Glutamatergic neuron (in vitro differentiated cells): ENCODE measurements around the gene UCP2. TPM values are rescaled to one million over a fixed set of nuclear protein-coding genes. Genes with fewer than 3 reads are reported as not detected.

ENCODE experiments used
- DNase-seq: peaks from one replicate; pipeline ENCODE4 v3.0.0; 2022
- H3K27ac Mint-ChIP-seq: one replicate; pipeline ENCODE4 v1.8.0; 2020; ENCODE audit warnings: mild to moderate bottlenecking, mixed read lengths, inconsistent platforms; ENCODE audit not compliant: unreplicated experiment
- H3K27me3 Mint-ChIP-seq: one replicate; pipeline ENCODE4 v1.8.0; 2020; ENCODE audit warnings: mild to moderate bottlenecking, moderate library complexity, mixed read lengths, inconsistent platforms; ENCODE audit not compliant: unreplicated experiment
- H3K36me3 Mint-ChIP-seq: one replicate; pipeline ENCODE4 v1.8.0; 2020; ENCODE audit warnings: mild to moderate bottlenecking, mixed read lengths, inconsistent platforms; ENCODE audit not compliant: unreplicated experiment
- H3K4me1 Mint-ChIP-seq: one replicate; pipeline ENCODE4 v1.8.0; 2020; ENCODE audit warnings: mild to moderate bottlenecking, low read depth, mixed read lengths, inconsistent platforms; ENCODE audit not compliant: unreplicated experiment
- H3K4me3 Mint-ChIP-seq: one replicate; pipeline ENCODE4 v1.8.0; 2020; ENCODE audit warnings: mild to moderate bottlenecking, mixed read lengths, inconsistent platforms; ENCODE audit not compliant: unreplicated experiment
- H3K9me3 Mint-ChIP-seq: one replicate; pipeline ENCODE4 v1.8.0; 2020; ENCODE audit warnings: mild to moderate bottlenecking, moderate library complexity, mixed read lengths, inconsistent platforms; ENCODE audit not compliant: unreplicated experiment
- total RNA-seq: library from RNA; stranded (reverse); fragmentation: NEBNext Ultra II Directional; extraction: Animal tissue kit (Norgen Biotek cat#: 25700); gene quantifications from one replicate; pipeline ENCODE4 v1.2.1, GENCODE V29; 2021; ENCODE audit not compliant: unreplicated experiment
- TF ChIP-seq, protein P1 (sequence below): fragments of 200-600 bp; sonication (generic); IDR thresholded peaks from one replicate; pipeline ENCODE4 v1.5.0; 2021; ENCODE audit not compliant: partially characterized antibody, unreplicated experiment

Gene UCP2
- total RNA-seq, 1 donor from 2014 or later, result 91.1 TPM

DNA sequence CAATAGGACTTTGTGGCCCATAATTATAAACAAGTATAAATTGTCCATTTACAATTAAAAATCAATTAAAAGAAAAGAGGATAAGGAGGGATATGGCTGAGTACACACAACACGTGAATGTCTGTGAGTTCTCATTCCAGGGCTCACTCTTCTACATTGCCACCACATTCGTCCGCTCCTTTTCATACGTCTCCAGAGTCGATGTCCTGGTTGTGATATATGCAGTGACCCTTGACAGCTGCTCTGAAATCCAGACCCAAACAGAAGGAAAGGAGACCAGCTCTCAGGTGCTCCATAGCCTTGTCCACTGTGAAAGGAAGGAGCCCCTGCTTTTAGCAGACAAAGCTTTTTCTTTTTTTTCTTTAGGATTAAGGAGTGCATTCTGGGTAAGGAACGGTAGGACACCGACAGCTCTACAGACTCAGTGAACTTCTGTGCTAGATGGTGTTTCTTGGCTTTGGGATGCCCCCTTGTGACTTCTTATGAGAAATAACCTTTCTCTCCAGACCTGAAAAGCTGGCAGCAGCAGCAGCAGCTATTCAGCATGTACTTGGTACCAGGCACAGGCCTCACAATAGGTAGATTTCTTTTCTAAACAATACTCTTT, 51.5 kb downstream of the UCP2 start:
- Mint-ChIP-seq H3K9me3 (peaks cover 1% of the 10 kb centered on the region), H3K27me3 (no peaks in the 10 kb centered on the region), H3K27ac (peak overlapping the region; percentile 70), H3K4me1 (peaks cover 2% of the 10 kb centered on the region), H3K4me3 (no peak overlapping the region), H3K36me3 (no peaks in the 10 kb centered on the region)
- TF ChIP-seq, protein P1, sequence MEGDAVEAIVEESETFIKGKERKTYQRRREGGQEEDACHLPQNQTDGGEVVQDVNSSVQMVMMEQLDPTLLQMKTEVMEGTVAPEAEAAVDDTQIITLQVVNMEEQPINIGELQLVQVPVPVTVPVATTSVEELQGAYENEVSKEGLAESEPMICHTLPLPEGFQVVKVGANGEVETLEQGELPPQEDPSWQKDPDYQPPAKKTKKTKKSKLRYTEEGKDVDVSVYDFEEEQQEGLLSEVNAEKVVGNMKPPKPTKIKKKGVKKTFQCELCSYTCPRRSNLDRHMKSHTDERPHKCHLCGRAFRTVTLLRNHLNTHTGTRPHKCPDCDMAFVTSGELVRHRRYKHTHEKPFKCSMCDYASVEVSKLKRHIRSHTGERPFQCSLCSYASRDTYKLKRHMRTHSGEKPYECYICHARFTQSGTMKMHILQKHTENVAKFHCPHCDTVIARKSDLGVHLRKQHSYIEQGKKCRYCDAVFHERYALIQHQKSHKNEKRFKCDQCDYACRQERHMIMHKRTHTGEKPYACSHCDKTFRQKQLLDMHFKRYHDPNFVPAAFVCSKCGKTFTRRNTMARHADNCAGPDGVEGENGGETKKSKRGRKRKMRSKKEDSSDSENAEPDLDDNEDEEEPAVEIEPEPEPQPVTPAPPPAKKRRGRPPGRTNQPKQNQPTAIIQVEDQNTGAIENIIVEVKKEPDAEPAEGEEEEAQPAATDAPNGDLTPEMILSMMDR, result peak; percentile 38
- DNase-seq, result no peak

DNA sequence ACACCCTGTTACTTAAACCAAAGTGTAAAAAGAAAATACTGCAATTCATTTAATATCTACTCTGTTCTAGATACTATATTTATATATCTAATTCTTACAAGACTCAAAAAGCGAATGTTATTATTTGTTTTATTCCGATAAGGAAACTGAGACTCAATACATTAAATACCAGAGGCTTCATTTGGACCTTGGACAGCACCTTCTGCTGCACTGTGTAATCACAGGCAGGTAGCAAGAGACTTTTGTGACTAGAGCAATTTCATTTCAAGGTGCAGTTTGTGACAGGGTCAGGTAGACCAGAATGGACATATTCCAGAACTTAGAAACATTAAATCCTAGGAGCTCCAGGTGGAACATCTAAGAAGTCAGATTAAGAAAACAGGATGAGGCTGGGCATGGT, 53.3 kb downstream of the UCP2 start:
- TF ChIP-seq, protein P1, result no peak
- no peaks in the 10 kb centered on the region for H3K27me3 Mint-ChIP-seq
- peaks cover 2% of the 10 kb centered on the region for H3K4me1 Mint-ChIP-seq
- peaks cover under 1% of the 10 kb centered on the region for H3K9me3 Mint-ChIP-seq
- H3K36me3 Mint-ChIP-seq, result no peaks in the 10 kb centered on the region
- no peak overlapping the region for H3K4me3 Mint-ChIP-seq
- no peak overlapping the region for H3K27ac Mint-ChIP-seq
- no peak for DNase-seq

Other genes starting within 250 kb of the UCP2 start
- gene RAB6A, start 221.8 kb downstream of the UCP2 start, total RNA-seq, result 222 TPM
- 30.5 TPM for gene MRPL48, start 195.0 kb downstream of the UCP2 start, total RNA-seq
- gene COA4, start 106.0 kb downstream of the UCP2 start, total RNA-seq, result 39.7 TPM
- gene PAAF1, start 105.8 kb downstream of the UCP2 start, total RNA-seq, result 24.6 TPM
- gene DNAJB13, start 31.8 kb downstream of the UCP2 start, total RNA-seq, result not detected
- gene UCP3, start 26.2 kb upstream of the UCP2 start, total RNA-seq, result 7.6 TPM
- 182 TPM for gene C2CD3, start 188.2 kb upstream of the UCP2 start, total RNA-seq
- gene PPME1, start 188.4 kb upstream of the UCP2 start, total RNA-seq, result 65.1 TPM